Lung microvascular endothelial cell (primary cell): ENCODE results near the gene AOPEP. TPM values are rescaled to one million over a fixed set of nuclear protein-coding genes. Genes with fewer than 3 reads are reported as not detected.
A peak's percentile ranks its signal among the peaks of the same experiment; 100 is the strongest.
"Not testable (repeated sequence)": the region's sequence is repeated elsewhere in the genome, so short reads cannot be mapped to it uniquely, and the experiment has no call there.

Source experiments
- DNase-seq, 2 donors: peaks; one replicate each; pipeline versions ENCODE4 v3.0.0 to v3.0.0-alpha.2; 2010; ENCODE audit warnings: low read depth in 2 of 2
- total RNA-seq: library from RNA; depleted of rRNA; stranded (reverse); fragments of >200 nt; gene quantifications from 2 replicates; pipeline ENCODE4 v1.2.1, GENCODE V29; 2014

The AOPEP gene
- total RNA-seq, 1 donor from 2014 or later = 33.9 TPM

DNA sequence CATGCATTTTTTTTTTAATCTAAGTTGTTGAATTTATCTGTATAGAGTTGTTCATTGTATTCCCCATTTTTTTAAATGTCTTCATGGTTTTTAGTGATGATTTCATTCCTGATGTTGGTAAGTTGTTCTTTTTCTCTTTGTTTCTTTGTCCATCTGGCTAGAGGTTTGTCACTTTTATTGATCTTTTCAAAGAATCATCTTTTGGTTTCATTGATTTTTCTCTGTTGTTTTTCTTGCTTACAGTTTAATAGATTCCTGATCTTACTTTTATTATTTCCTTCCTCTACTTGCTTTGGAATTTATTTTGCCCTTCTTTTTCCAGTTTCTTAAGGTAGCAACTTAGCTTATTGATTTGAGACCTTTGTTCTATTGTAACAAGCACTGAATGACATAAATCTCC, 114.2 kb downstream of the AOPEP start:
- DNase-seq = no peak

DNA sequence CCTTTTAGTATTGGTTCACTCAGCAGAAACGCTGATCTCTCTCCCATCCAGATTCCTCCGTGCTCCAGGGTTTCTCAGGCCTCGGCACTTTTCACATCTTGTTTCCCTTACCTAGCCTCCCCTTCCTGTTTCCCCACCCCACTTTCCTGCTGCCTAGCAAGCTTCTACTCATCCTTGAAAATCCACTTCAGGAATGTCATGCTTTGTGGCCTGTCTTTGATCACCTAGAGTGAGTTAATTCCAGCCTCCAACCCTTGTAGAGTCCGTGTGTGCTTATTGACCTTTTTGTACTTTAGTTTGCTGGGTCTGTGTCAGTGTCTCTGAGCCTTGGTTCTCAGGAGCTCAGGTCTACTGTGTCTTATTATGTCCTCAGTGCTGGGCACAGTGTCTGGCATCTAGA, 116.6 kb downstream of the AOPEP start:
- no peak for DNase-seq

DNA sequence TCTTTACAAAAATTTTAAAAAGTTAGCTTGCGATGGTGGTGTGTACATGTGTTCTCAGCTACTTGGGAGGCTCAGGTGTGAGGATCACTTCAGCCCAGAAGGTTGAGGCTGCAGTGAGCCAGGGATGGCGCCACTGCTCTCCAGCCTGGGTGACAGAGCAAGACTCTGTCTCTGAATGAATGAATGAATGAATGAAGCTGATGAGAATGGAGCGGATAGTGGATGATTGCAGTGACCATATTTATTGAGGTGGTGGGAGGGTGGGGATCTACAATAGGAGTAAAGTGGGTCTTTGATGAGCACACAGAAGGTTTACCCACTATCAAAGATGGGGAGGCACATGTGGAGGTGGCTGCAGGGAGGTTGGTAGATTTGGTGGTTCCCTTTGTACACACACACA, 120.2 kb downstream of the AOPEP start:
- DNase-seq = no peak

DNA sequence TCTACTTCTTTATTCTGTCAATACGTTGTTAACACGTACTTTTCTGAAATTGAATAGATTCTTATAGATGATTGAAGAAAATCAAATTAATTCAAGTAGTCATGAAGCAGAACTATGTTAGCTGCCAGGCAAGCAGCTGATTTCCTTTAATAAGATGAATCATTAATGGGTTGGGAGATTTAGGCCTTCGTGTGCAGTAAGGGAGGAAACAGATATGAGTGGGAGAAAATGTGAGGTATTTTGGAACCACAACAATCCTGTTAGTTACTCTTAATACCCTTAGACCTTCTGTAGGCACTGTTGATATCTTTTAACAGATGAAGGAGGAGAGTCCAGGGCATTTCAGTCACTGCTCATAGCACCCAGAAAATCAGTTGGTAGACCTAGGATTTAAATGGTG, 121.0 kb downstream of the AOPEP start:
- peak; percentile 55 to 85 for DNase-seq

DNA sequence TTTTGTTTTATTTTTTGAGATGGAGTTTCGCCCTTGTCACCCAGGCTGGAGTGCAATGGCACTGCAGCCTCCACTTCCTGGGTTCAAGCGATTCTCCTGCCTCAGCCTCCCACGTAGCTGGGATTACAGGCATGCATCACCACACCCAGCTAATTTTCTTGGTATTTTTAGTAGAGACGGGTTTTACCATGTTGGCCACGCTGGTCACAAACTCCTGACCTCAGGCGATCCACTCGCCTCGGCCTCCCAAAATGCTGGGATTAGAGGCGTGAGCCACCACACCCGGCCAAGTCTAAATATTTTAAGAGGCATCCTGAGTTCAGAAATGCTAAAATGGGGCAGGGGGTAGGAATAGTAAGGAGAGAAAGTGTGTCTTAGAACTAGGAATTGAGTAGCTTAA, 122.3 kb downstream of the AOPEP start:
- not testable (repeated sequence) for DNase-seq

DNA sequence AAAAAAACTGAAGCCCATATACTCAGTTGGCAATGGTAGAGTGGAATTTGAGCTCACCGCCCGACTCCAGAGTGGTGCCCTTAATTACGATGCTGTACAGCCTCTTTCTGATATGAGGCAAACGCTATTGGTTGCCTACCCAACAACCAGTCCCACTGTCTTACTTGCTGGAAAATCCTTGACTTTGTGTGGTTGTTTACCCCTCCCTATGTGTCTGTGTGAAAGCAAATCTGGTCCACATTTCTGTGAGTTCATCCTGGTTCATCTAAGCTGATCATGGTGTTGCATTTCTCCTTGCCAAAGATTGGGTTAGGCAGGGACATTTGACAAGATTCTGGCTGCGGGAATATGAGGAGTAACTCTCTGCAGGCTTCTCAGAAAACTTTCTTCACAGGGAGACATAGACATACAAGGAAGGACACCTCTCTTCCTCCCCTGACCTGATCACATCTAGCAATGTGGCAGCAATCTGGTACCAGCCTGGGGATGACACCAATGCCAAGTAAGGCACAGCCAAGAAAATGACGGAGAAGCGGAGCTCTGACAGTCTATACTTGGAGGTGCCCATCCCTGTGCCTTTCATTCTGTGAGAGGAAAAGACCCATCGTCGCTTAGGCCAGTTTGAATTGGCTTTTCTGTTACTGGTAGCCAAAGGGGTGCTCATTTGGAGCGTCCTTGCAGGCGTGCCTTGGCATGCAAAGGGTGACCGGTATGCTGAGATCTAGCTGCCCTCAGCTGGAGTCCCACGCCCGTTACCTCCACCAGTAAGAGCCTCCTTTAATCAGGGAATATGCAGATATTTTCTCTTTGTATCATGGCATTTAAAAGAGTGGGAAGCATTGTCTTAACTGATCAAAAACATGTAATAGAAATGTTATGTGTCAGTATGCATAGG, 124.3 kb downstream of the AOPEP start:
- no peak for DNase-seq

DNA sequence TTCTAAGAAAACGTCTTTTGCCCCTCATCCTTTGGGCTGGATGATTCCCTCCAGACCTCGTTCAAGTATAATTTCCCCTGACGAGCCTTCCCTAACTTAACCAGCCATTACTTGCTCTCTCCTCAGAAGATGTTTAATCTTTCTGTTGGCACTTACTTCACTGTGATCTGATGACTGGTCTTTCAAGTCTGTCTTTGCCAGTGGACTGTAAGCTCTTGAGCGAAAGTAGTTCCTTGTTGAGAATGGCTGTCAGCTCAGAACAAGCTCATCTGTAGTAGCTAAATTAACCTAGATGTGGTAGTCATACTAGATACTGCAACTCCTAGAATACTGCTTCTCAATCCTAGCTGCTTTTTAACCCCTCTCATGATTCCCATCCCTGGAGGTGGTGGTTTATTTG, 125.0 kb downstream of the AOPEP start:
- DNase-seq = no peak

DNA sequence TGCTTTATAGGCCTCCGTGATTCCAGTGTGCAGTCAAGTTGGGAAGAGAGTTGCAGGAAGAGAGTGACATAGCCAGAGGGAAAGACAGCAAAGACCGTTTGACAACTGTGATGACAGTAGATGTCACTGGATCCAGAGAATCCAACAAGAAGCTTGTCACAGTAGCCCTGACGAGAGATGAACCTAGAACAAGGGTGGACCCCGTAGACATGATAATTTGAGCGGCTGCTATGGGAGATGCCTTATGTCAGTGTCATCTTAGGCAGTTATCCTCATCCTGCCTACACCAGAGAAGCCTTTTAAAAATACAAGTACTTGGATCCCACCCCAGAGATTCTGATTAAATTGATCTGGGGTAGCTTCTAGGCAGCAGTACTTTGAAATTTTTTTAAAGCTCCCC, 125.4 kb downstream of the AOPEP start:
- DNase-seq = no peak

DNA sequence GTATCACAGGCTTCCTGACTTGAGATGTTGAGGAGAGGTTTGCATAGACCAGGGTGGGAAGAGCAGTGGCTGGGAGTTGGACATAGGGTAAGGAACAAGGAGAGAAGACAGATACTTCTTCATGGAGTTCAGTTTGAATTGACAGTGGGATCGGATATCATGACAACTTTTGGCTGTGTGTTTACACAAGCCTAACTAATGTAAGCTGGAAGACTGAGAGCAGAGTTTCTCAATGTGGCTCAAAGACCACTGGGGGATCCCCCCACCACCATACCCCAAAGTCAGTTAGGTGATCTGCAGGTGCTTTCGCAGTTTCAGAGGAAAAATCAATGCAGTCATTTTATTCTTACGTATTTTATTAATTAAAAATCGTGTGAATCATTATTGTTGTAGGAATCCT, 125.9 kb downstream of the AOPEP start:
- DNase-seq = no peak

DNA sequence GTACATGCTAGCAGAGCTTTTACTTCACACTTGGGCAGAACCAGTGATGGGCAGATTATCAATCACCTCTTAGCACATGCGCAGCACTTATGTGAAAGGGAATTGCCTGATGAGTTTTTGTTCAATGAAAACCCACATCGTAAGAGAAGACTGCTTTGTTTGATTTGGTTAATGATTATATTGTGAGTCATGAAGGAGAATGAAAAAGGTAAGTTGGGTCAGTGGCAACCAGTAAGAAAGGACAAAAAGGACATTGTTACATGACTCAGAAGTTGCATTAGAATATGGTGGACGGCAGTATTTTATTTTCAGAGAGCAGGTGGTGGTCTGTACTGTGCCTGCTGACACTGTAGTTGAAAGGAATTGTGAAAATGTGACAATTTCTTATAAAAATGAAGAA, 127.4 kb downstream of the AOPEP start:
- no peak for DNase-seq

DNA sequence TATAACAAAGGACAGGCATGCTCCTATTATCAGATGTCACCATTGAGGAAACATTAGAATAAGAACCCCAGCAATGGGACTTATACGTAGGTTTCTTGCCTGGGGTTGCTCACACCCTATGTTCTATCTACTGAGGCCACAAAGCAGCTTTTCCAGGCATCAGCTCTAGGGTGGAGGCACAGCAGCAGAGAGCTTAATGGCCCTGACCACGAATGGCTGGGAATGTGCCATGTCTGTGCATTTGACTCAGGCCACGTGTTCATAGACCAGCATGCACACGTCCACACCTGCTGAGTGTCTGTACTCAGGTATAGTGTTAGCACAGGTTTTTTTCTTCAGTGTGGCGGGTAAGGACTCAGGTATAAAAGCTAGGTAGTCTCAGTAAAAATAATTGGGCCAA, 129.4 kb downstream of the AOPEP start:
- DNase-seq = no peak

DNA sequence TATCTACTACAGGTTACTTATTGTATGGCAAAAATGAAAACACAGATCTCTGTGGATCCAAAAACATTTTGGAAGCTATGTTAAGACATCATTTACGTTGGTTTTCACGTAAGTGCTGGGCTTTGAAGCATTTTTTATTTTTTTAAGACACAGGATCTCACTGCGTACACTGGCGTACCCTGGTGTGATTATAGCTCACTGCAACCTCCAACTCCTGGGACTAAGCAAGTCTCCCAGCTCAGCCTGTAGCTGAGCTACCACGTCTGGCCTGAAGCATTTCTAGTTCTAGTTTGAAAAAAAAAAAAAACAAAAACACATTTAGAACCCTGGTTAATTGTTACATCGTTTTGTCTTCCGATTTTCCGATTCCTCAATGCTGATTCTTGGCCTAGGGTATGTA, 131.3 kb downstream of the AOPEP start:
- DNase-seq = no peak

DNA sequence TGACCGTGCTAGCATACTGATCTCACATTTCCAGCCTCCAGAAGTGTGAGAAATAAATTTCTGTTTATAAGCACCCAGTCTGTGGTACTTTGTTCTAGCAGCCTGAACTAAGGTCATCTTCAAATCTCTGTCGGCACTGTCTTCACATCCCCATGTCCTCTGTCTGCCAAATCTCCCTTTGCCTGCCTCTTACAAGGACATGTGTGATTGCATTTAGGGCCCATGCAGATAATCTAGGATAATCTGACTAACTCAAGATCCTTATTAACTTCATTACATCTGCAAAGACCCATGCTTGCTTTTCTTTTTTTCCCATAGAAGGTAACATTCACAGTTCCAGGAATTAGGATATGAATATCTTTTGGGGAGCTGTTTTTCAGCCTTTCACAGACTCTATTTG, 132.7 kb downstream of the AOPEP start:
- no peak for DNase-seq

DNA sequence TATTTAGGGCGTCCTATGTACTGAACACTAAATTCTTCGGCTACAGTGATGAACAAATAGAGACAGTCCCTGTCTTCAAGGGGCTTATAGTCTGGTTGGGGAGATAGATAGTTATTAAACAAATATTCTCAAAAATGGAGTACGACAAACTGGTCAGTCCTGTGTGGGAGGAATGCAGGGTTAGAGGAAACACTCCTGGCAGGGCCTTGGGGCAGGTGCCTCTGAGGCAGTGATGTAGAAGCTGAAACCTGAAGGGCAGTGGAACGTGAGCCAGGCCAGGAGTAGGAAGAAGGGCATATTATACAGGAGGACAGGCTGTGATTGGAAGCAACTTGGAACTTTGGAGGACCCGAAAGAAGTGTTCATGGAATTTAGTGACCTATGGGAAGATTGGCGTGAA, 133.4 kb downstream of the AOPEP start:
- no peak for DNase-seq

DNA sequence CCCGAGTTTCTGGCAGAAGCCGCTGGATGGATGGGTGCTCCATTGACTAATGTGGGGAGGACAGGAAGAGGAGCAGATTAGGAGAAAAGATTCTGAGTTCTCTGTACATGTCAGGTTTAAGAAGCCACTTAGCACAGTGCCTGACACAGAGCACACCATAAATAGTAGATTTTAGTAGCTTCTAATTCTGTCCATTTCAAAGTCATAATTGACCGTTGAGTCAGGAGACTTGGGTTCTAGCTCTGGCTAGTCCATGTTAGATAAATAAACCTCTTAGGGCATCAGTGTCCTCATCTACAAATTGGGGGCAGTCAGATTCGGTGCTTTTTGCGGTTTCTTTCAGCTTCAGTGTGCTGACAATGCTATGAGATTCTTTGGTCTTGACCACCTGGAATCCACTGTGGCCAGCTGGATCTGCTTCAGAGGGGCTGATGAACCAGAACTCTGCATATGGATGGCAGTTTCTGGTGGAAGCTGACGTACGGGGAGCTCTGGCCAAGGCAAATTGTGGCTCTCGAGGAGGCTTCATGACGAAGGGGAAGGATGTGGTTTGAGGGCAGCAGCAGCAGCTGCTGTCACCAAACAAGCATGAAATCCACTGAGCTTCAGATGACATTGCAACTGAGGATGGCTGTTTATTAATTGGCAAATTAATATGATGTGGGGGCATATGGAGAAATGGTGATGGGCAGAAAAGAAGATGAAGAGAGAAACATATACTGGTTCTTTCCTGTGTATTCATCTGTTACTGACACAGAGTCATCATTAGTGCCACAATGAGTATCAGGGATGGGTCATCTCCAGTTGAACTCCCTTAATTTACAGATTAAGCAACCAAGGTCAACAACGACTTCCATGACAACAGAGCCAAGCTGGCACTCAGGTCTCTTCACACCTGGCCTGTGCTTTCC, 134.4 kb downstream of the AOPEP start:
- DNase-seq = peak; percentile 17 to 78

DNA sequence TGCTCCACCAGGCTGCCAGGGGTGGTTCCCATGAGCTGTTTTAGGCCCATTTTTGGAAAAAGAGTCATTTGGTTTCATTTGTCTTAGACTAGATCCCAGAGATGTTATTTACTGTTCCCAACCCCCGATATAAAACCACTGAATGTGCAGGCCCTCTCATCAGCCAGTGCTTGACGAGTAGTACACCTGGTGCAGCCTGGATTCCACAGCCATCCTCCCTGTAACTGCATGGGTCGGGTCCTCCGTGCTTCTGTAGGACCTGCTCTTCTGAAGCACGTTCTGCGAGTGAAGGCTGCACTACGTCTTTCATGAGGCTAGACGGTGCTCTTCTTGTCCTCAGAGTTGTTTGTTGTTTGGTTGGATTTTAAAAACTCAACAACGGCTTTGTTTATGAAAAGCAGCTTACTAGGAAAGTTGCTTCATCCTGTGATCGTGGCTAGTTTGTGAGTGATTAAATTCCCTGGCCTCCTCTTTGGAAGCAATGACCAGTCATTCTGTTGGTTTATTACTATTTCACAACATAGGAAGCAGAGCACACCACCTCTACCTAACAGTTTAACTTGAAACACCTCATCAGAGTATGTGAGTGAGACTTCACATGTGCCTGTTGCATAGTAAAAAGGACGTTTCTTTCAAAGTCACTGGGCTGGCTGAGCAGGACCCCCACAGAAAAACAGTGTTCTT, 135.2 kb downstream of the AOPEP start:
- peak in 1 of 2 donors; percentile 25 for DNase-seq

DNA sequence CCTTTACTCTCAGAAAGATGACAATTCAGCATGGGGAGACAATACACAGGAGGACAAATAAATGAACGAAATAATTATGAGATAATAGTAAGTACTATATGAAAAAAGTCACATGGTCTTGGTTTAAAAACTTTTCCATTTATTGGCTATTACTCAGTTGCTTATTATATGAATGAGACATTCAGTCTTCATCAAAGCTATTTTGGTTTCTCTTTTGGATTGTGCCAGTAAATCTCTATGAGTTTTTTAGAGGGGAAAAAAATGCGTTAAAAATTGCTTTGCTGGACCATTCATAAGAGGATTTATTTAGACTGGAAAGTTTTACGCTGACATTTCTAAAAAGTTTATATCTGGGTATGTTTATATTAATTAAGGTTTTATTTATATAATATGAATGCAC, 137.7 kb downstream of the AOPEP start:
- peak; percentile 52 to 57 for DNase-seq

DNA sequence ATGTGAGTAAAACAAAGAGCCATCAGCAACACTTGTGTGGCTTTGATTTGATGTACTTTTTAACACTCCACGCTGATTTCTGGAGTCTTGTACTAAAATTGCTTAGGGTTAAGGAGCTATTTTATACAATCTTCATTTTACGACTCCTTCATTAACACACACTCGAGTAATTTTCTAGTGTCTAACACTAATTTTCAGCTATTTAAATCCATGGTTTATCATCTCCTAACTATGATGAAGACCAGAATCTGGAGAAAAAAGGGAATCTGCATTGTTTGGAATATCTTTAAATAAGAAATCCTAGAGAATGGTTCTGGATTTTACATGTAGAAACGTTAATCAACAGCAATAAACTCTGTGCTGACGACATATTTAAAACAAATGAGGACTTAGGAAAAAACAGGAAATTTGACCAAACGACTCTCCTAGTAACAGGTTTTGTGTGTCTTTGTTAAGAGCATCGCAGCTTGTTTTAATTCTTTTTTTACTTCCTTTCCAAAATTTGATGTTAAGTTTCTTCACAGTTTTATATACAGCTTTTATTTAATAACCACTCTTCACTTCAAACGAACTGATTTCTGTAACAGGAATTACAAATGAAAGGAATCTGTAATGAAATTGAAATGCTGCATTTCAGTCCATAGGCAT, 138.5 kb downstream of the AOPEP start:
- peak; percentile 69 to 72 for DNase-seq

DNA sequence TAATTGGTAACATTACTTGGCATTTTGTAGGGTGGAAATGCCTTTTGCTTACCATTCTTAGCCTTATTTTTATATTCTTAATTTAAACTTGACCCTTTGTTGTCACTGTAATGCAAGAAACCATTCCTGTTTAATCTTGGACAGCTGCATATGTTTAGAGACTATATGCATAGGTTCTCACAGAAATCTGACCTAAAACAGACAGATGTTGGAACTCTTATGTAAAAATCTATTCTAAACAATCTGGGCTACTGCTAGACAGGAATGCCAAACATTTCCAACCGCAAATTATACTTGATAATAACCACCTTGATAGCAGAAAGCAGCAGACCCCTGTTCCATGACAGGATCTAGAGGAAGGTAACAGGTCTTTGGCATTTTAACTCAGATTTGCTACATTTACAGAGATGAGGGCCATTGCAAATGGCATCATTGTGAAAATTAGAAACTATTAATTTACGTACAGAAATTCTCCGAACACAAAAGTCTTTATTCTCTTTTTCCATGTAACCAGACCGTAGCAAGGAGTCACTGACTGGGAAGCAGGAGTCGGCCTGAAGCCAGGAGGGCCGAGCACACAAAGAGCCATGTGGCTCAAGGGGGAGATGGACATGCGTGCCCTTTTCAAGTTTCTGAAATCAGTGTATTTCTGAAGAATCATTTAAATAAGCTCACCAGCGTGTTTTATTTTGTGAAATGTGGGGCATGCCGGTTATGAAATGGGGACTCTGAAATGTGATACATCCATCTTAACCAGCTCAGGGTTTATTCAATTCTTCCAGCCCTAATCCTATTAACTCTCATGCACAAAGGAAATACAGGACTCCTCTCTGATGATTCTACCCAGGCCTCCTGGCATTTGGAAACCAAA, 139.3 kb downstream of the AOPEP start:
- peak in 1 of 2 donors; percentile 55 for DNase-seq

DNA sequence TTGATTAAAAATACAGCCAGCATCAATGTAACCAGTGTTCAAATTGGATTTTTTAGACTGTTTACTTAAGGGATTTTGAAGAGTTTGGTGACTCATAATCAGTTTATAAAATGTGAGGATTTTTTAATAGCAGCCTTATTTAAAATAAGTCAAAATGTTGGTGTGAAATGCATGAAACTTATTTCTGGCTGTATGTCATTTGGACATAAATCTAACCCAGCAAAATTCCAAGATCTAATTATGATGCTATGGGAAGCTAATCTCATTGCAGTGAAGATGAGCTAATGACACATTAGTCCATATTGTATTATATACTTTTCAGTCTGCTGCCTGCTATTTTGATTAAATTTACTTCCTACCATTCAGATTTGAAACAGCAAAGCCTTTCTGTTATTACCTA, 140.3 kb downstream of the AOPEP start:
- DNase-seq = peak in 1 of 2 donors; percentile 30
